ENCODE measurements around the gene CRABP2. TPM values are rescaled to one million over a fixed set of nuclear protein-coding genes. Genes with fewer than 3 reads are reported as not detected.

CRABP2 gene
- total and polyA plus RNA-seq, 10 of the 15 experiments (the other 5 are each of a cell fraction or from before 2014, with no cell fraction given) = 0.21 to 1.3 (median 0.41) TPM

GRCh38 chr1:156655904-156656516 is 49.4 kb downstream of the CRABP2 start:
- Histone ChIP-seq H3K36me3 (ENCODE audit: control insufficient read depth in 2 of 2, insufficient read depth in 2 of 2, low read length in 1 of 2) (no peaks in the 10 kb centered on the region), H3K79me2 (ENCODE audit: control insufficient read depth, insufficient read depth, low read length) (peaks cover 20% of the 10 kb centered on the region), H2AFZ (ENCODE audit: control insufficient read depth, low read depth, low read length) (no peak overlapping the region), H3K4me2 (ENCODE audit: control insufficient read depth, insufficient read depth) (no peak overlapping the region), H3K4me3 (no peak overlapping the region), H3K27me3 (replicated peaks in 1 of 2; ENCODE audit: control insufficient read depth in 2 of 2, insufficient read depth in 2 of 2, low read length in 1 of 2) (0 out of 4 replicates have a peak, but pooled peaks cover 0 to 2% of the 10 kb centered on the region in 2 experiments), H3K4me1 (ENCODE audit: control insufficient read depth, insufficient read depth, low read length) (peaks cover 37% of the 10 kb centered on the region), H3K9me3 (replicated peaks; ENCODE audit: control insufficient read depth, insufficient read depth, low read length) (no peaks in the 10 kb centered on the region), H3K27ac (ENCODE audit: control insufficient read depth, insufficient read depth) (no peak overlapping the region), H4K20me1 (ENCODE audit: control insufficient read depth, insufficient read depth) (peaks cover 8% of the 10 kb centered on the region; the same call in 1 of the 2 replicates), H3K9ac (ENCODE audit: control insufficient read depth, insufficient read depth, low read length) (no peak overlapping the region)
- ChIA-PET SMC1A (ENCODE audit: uncharacterized antibody, unreplicated experiment) (interaction anchor here (1.1 to 2.0 kb wide), 3 partner anchors 13 to 29 kb away, joined by 5 to 7 read pairs (median 6); no protein-coding TSS in a partner anchor), CTCF (interaction anchor here (0.7 to 8.3 kb wide), 4 partner anchors 28 to 71 kb away, joined by 3 to 208 read pairs (median 58); partner anchors contain the start of genes ISG20L2 and METTL25B), POLR2A (interaction anchor here (0.5 to 1.3 kb wide), 2 partner anchors 12 to 270 kb away, joined by 3 to 4 read pairs; no protein-coding TSS in a partner anchor), RAD21 (ENCODE audit: unreplicated experiment) (interaction anchor here (0.9 to 6.0 kb wide), 4 partner anchors 23 to 32 kb away, joined by 3 to 58 read pairs (median 7); partner anchors contain the start of gene NES)
- in situ Hi-C loops (cut with MboI) (no loop called here), intact Hi-C loops (cut with micrococcal nuclease; ENCODE audit: unreplicated experiment) (no loop called here)
- no TSS peak for BruUV-seq (replicated peaks)
- WGBS (ENCODE audit: insufficient coverage, insufficient replicate concordance, low lambda C conversion rate, missing lambda C conversion rate) = 84% methylated on average over 9 of the region's 9 CpGs
- FAIRE-seq (no peak), DNase-seq (ENCODE audit: low read depth, low spot score) (no peak), ATAC-seq (no peak)
- no peak for TF ChIP-seq MYB (IDR thresholded peaks at IDR 0.05; ENCODE audit: borderline replicate concordance, low read depth, low read length)

GRCh38 chr1:156655151-156655903 is 50.1 kb downstream of the CRABP2 start:
- Histone ChIP-seq H3K27ac (ENCODE audit: control insufficient read depth, insufficient read depth) (no peak overlapping the region), H3K79me2 (ENCODE audit: control insufficient read depth, insufficient read depth, low read length) (peaks cover 14% of the 10 kb centered on the region), H4K20me1 (ENCODE audit: control insufficient read depth, insufficient read depth) (peaks cover 8% of the 10 kb centered on the region; the same call in 1 of the 2 replicates), H3K4me1 (ENCODE audit: control insufficient read depth, insufficient read depth, low read length) (peaks cover 33% of the 10 kb centered on the region), H3K4me2 (ENCODE audit: control insufficient read depth, insufficient read depth) (no peak overlapping the region), H2AFZ (ENCODE audit: control insufficient read depth, low read depth, low read length) (no peak overlapping the region), H3K9ac (ENCODE audit: control insufficient read depth, insufficient read depth, low read length) (no peak overlapping the region), H3K9me3 (replicated peaks; ENCODE audit: control insufficient read depth, insufficient read depth, low read length) (no peaks in the 10 kb centered on the region), H3K36me3 (ENCODE audit: control insufficient read depth in 2 of 2, insufficient read depth in 2 of 2, low read length in 1 of 2) (no peaks in the 10 kb centered on the region), H3K27me3 (replicated peaks in 1 of 2; ENCODE audit: control insufficient read depth in 2 of 2, insufficient read depth in 2 of 2, low read length in 1 of 2) (0 out of 4 replicates have a peak, but pooled peaks cover 0 to 2% of the 10 kb centered on the region in 2 experiments), H3K4me3 (no peak overlapping the region)
- DNase-seq (ENCODE audit: low read depth, low spot score) (no peak), FAIRE-seq (no peak), ATAC-seq (no peak)
- CTCF ChIA-PET = interaction anchor here (0.7 to 8.3 kb wide), 5 partner anchors 11 to 280 kb away, joined by 3 to 208 read pairs (median 3); no protein-coding TSS in a partner anchor
- no TSS peak for BruUV-seq (replicated peaks)
- intact Hi-C loops (cut with micrococcal nuclease; ENCODE audit: unreplicated experiment) (no loop called here), in situ Hi-C loops (cut with MboI) (no loop called here)
- TF ChIP-seq FOS (IDR thresholded peaks at IDR 0.05; ENCODE audit: borderline replicate concordance, extremely low read depth, insufficient read length) (no peak), NRF1 (conservative IDR thresholded peaks at IDR 0.05; ENCODE audit: low read depth, low read length) (no peak), CBX3 (IDR thresholded peaks at IDR 0.05; ENCODE audit: borderline replicate concordance, low read depth) (no peak), SPI1 (IDR thresholded peaks at IDR 0.05; ENCODE audit: borderline replicate concordance, insufficient read depth, low read depth, low read length) (peak; percentile 59; the same call in 1 of the 2 replicates), LARP7 (IDR thresholded peaks at IDR 0.05) (no peak)
- TF ChIP-seq, protein P1, sequence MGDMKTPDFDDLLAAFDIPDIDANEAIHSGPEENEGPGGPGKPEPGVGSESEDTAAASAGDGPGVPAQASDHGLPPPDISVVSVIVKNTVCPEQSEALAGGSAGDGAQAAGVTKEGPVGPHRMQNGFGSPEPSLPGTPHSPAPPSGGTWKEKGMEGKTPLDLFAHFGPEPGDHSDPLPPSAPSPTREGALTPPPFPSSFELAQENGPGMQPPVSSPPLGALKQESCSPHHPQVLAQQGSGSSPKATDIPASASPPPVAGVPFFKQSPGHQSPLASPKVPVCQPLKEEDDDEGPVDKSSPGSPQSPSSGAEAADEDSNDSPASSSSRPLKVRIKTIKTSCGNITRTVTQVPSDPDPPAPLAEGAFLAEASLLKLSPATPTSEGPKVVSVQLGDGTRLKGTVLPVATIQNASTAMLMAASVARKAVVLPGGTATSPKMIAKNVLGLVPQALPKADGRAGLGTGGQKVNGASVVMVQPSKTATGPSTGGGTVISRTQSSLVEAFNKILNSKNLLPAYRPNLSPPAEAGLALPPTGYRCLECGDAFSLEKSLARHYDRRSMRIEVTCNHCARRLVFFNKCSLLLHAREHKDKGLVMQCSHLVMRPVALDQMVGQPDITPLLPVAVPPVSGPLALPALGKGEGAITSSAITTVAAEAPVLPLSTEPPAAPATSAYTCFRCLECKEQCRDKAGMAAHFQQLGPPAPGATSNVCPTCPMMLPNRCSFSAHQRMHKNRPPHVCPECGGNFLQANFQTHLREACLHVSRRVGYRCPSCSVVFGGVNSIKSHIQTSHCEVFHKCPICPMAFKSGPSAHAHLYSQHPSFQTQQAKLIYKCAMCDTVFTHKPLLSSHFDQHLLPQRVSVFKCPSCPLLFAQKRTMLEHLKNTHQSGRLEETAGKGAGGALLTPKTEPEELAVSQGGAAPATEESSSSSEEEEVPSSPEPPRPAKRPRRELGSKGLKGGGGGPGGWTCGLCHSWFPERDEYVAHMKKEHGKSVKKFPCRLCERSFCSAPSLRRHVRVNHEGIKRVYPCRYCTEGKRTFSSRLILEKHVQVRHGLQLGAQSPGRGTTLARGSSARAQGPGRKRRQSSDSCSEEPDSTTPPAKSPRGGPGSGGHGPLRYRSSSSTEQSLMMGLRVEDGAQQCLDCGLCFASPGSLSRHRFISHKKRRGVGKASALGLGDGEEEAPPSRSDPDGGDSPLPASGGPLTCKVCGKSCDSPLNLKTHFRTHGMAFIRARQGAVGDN (IDR thresholded peaks at IDR 0.05) = no peak
- SMC1A ChIA-PET (ENCODE audit: uncharacterized antibody, unreplicated experiment) = interaction anchor here (0.5 to 2.0 kb wide), 8 partner anchors 12 to 1164 kb away, joined by 3 to 7 read pairs (median 3); no protein-coding TSS in a partner anchor
- 100% methylated on average over 2 of the region's 2 CpGs for WGBS (ENCODE audit: insufficient coverage, insufficient replicate concordance, low lambda C conversion rate, missing lambda C conversion rate)
- POLR2A ChIA-PET = interaction anchor here (1.3 kb wide), 1 partner anchor 11 kb away, joined by 4 read pairs; no protein-coding TSS in a partner anchor
- RAD21 ChIA-PET (ENCODE audit: unreplicated experiment) = interaction anchor here (0.9 to 1.9 kb wide), 4 partner anchors 28 to 32 kb away, joined by 3 to 9 read pairs (median 4); no protein-coding TSS in a partner anchor

Data from GM12878 (cell line).